Progenitor cell of endocrine pancreas (in vitro differentiated cells): ENCODE data around the gene HYOU1. TPM values are rescaled to one million over a fixed set of nuclear protein-coding genes. Genes with fewer than 3 reads are reported as not detected.

Source experiments
- DNase-seq: peaks from one replicate; pipeline ENCODE4 v3.0.0; 2021; ENCODE audit warnings: low spot score; ENCODE audit not compliant: unreplicated experiment
- H3K27ac Mint-ChIP-seq: 2 replicates; pipeline ENCODE4 v1.8.0; 2021; ENCODE audit warnings: mild to moderate bottlenecking, moderate library complexity, mixed read lengths
- H3K27me3 Mint-ChIP-seq: 2 replicates; pipeline ENCODE4 v1.8.0; 2021; ENCODE audit warnings: mixed read lengths
- H3K36me3 Mint-ChIP-seq: 2 replicates; pipeline ENCODE4 v1.8.0; 2022; ENCODE audit warnings: mixed read lengths; ENCODE audit not compliant: insufficient read depth
- H3K4me1 Mint-ChIP-seq: 2 replicates; pipeline ENCODE4 v1.8.0; 2021; ENCODE audit warnings: low read depth, mixed read lengths
- H3K4me3 Mint-ChIP-seq: 2 replicates; pipeline ENCODE4 v1.8.0; 2021; ENCODE audit warnings: low read depth, mild to moderate bottlenecking, moderate library complexity, mixed read lengths
- H3K9me3 Mint-ChIP-seq: 2 replicates; pipeline ENCODE4 v1.8.0; 2021; ENCODE audit warnings: low read depth, mixed read lengths
- total RNA-seq: library from RNA; stranded (reverse); gene quantifications from 2 replicates; pipeline ENCODE4 v1.2.1, GENCODE V29; 2021
- TF ChIP-seq, protein P1 (sequence below): fragments of 200-600 bp; sonication (generic); IDR thresholded peaks from one replicate; pipeline ENCODE4 v1.5.0; 2021; ENCODE audit warnings: antibody characterized with exemption, mild to moderate bottlenecking; ENCODE audit not compliant: unreplicated experiment

HYOU1 gene
- total RNA-seq, 1 donor from 2014 or later: 199 TPM

- no peaks in the 10 kb centered on the region for H3K27me3 Mint-ChIP-seq
- peak overlapping the region; percentile 83 for H3K4me3 Mint-ChIP-seq
- TF ChIP-seq, protein P1, sequence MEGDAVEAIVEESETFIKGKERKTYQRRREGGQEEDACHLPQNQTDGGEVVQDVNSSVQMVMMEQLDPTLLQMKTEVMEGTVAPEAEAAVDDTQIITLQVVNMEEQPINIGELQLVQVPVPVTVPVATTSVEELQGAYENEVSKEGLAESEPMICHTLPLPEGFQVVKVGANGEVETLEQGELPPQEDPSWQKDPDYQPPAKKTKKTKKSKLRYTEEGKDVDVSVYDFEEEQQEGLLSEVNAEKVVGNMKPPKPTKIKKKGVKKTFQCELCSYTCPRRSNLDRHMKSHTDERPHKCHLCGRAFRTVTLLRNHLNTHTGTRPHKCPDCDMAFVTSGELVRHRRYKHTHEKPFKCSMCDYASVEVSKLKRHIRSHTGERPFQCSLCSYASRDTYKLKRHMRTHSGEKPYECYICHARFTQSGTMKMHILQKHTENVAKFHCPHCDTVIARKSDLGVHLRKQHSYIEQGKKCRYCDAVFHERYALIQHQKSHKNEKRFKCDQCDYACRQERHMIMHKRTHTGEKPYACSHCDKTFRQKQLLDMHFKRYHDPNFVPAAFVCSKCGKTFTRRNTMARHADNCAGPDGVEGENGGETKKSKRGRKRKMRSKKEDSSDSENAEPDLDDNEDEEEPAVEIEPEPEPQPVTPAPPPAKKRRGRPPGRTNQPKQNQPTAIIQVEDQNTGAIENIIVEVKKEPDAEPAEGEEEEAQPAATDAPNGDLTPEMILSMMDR: peak; percentile 27
- H3K4me1 Mint-ChIP-seq: peaks cover 20% of the 10 kb centered on the region
- DNase-seq: peak; percentile 27
- H3K36me3 Mint-ChIP-seq: peaks cover 17% of the 10 kb centered on the region
- H3K9me3 Mint-ChIP-seq: no peaks in the 10 kb centered on the region
- peak overlapping the region; percentile 96 for H3K27ac Mint-ChIP-seq
Observed at GRCh38 chr11:119056421-119056999, 495 bp downstream of the HYOU1 start.

DNA sequence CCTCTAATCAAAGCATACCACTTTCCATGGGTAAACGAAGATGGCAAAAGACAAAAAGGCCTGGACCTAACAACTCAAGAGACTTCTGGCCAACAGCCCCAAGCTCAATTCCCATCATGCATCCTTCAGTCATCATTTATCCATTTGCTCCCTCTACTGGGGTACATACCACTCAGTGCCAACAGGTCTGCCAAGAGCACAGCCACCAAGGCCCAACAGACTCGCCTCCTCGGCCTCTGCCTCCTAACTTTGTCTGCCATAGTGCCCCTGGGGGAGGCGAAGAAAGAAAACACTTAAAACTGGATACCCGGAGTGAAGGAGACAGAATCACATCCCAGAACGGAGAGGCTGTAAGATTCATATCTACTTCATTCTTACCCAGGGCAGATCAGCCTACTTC, 1.1 kb downstream of the HYOU1 start:
- H3K36me3 Mint-ChIP-seq: peaks cover 17% of the 10 kb centered on the region
- peak overlapping the region; percentile 83 for H3K4me3 Mint-ChIP-seq
- no peak for DNase-seq

GRCh38 chr11:119054418-119054817, 2.6 kb downstream of the HYOU1 start:
- Mint-ChIP-seq H3K27ac (no peak overlapping the region), H3K9me3 (no peaks in the 10 kb centered on the region), H3K4me1 (peaks cover 20% of the 10 kb centered on the region), H3K4me3 (peak overlapping the region; percentile 47), H3K36me3 (peaks cover 20% of the 10 kb centered on the region), H3K27me3 (no peaks in the 10 kb centered on the region)
- TF ChIP-seq, protein P1: no peak
- DNase-seq: no peak

More for the DNA sequence above, 1.1 kb downstream of the HYOU1 start:
- Mint-ChIP-seq H3K9me3 (no peaks in the 10 kb centered on the region), H3K27me3 (no peaks in the 10 kb centered on the region), H3K4me1 (peaks cover 20% of the 10 kb centered on the region), H3K27ac (peak overlapping the region; percentile 88)
- TF ChIP-seq, protein P1: no peak

DNA sequence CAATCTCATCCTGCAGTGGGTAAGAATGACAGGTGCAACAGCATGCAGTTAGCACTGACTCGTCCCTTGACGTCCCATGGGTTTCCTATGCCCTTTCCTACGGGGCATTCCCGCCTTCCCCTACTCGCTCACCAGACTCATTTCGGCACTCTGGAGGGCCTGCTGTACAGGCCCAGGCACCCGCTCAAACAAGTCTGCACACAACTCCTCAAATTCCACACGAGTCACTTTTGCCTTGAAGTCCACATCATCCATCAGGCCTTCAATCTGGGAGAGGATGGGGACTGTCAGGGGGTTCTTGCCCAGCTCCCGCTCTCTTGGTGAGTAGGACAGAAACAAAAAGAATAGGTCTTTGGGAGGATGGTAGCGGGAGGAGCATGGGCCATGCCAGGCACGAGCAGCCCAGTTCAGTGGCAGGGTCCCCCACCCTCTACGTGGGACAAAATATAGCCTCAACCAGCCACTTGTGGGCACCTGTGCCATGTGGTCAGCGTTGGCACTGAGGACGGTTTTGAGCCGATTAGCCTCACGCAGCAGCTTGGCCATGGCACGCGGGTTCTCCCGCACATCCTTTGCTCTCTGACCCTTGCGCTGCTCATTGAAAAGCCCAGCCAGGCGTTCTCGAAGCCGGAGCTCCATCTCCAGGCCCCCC, 4.7 kb downstream of the HYOU1 start:
- Mint-ChIP-seq H3K4me3 (no peak overlapping the region), H3K9me3 (no peaks in the 10 kb centered on the region), H3K36me3 (peaks cover 30% of the 10 kb centered on the region), H3K27ac (no peak overlapping the region), H3K4me1 (peaks cover 8% of the 10 kb centered on the region), H3K27me3 (no peaks in the 10 kb centered on the region)
- no peak for DNase-seq
- TF ChIP-seq, protein P1: no peak

DNA sequence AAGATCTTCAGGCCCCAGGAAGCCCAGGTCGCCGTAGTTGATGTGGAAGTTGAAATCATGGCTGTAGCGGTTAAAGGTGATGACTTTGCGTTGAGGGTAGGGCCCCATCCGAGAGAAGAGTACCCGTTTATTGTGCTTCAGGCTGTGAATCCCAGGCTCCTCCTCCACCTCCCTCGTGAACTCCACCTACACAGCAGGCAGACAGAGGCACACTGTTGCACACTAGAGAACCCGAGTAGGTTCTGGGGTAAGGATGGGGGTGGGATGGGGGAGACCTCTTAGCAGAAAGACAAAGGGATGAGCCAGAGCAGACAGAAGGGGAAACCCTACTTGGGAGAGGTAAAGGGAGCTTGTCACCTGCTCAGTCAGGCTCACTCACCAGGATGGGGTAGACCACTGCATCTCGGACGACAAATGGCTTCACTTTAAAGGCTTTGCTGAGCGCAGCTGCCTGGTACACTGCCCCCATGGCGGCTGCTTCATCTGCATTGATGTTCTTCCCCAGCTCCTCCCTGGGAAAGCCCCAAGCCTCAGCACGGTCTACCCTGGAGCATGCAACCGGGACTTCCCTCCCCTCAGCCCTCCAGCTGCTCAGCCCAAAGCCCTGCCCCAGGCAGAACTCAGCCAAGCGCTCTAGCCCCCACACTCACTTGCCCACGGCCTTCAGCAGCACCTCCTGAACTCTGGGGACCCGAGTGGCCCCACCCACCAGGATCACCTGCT, 5.4 kb downstream of the HYOU1 start:
- no peak overlapping the region for H3K4me3 Mint-ChIP-seq
- H3K27ac Mint-ChIP-seq: no peak overlapping the region
- H3K27me3 Mint-ChIP-seq: no peaks in the 10 kb centered on the region
- H3K36me3 Mint-ChIP-seq: peaks cover 32% of the 10 kb centered on the region
- peaks cover 8% of the 10 kb centered on the region for H3K4me1 Mint-ChIP-seq
- no peak for DNase-seq
- no peaks in the 10 kb centered on the region for H3K9me3 Mint-ChIP-seq
- TF ChIP-seq, protein P1: no peak
